ENCODE data around the gene ADORA1. TPM values are rescaled to one million over a fixed set of nuclear protein-coding genes. Genes with fewer than 3 reads are reported as not detected.

The ADORA1 gene
- total RNA-seq, 1 donor from 2014 or later: not detected

- intact Hi-C loops (cut with micrococcal nuclease): no loop called here
- H3K4me3 Mint-ChIP-seq (ENCODE audit: low read depth): no peak overlapping the region
- H3K4me1 Mint-ChIP-seq (ENCODE audit: low read depth): no peaks in the 10 kb centered on the region
- H3K27me3 Mint-ChIP-seq (ENCODE audit: low read depth): peaks cover 9% of the 10 kb centered on the region
- H3K27ac Mint-ChIP-seq: no peak overlapping the region
- no peaks in the 10 kb centered on the region for H3K36me3 Mint-ChIP-seq (ENCODE audit: low read depth)
- peaks cover 7% of the 10 kb centered on the region for H3K9me3 Mint-ChIP-seq
- no peak for DNase-seq (ENCODE audit: low spot score)
Measured at GRCh38 chr1:203099805-203100515, 27.6 kb upstream of the ADORA1 start.

- H3K27ac Mint-ChIP-seq: no peak overlapping the region
- intact Hi-C loops (cut with micrococcal nuclease): no loop called here
- H3K36me3 Mint-ChIP-seq (ENCODE audit: low read depth): no peaks in the 10 kb centered on the region
- no peaks in the 10 kb centered on the region for H3K4me1 Mint-ChIP-seq (ENCODE audit: low read depth)
- no peak overlapping the region for H3K4me3 Mint-ChIP-seq (ENCODE audit: low read depth)
- no peak for DNase-seq (ENCODE audit: low spot score)
- H3K9me3 Mint-ChIP-seq: peaks cover 2% of the 10 kb centered on the region
- H3K27me3 Mint-ChIP-seq (ENCODE audit: low read depth): peaks cover 11% of the 10 kb centered on the region
Measured at GRCh38 chr1:203100516-203100869, 27.0 kb upstream of the ADORA1 start.

GRCh38 chr1:203101813-203102634 lies 25.5 kb upstream of the ADORA1 start:
- H3K9me3 Mint-ChIP-seq: no peaks in the 10 kb centered on the region
- H3K4me3 Mint-ChIP-seq (ENCODE audit: low read depth): no peak overlapping the region
- DNase-seq (ENCODE audit: low spot score): no peak
- no peaks in the 10 kb centered on the region for H3K36me3 Mint-ChIP-seq (ENCODE audit: low read depth)
- no peaks in the 10 kb centered on the region for H3K4me1 Mint-ChIP-seq (ENCODE audit: low read depth)
- intact Hi-C loops (cut with micrococcal nuclease): no loop called here
- peaks cover 12% of the 10 kb centered on the region for H3K27me3 Mint-ChIP-seq (ENCODE audit: low read depth)
- H3K27ac Mint-ChIP-seq: no peak overlapping the region

GRCh38 chr1:203103216-203103615 lies 24.3 kb upstream of the ADORA1 start:
- Mint-ChIP-seq H3K4me3 (ENCODE audit: low read depth) (no peak overlapping the region), H3K4me1 (ENCODE audit: low read depth) (no peaks in the 10 kb centered on the region), H3K27me3 (ENCODE audit: low read depth) (peaks cover 17% of the 10 kb centered on the region), H3K9me3 (no peaks in the 10 kb centered on the region), H3K27ac (no peak overlapping the region), H3K36me3 (ENCODE audit: low read depth) (no peaks in the 10 kb centered on the region)
- intact Hi-C loops (cut with micrococcal nuclease): no loop called here
- no peak for DNase-seq (ENCODE audit: low spot score)

GRCh38 chr1:203103829-203104495 lies 23.6 kb upstream of the ADORA1 start:
- DNase-seq (ENCODE audit: low spot score): no peak
- intact Hi-C loops (cut with micrococcal nuclease): no loop called here
- no peaks in the 10 kb centered on the region for H3K4me1 Mint-ChIP-seq (ENCODE audit: low read depth)
- no peak overlapping the region for H3K27ac Mint-ChIP-seq
- H3K36me3 Mint-ChIP-seq (ENCODE audit: low read depth): no peaks in the 10 kb centered on the region
- H3K27me3 Mint-ChIP-seq (ENCODE audit: low read depth): peaks cover 24% of the 10 kb centered on the region
- no peaks in the 10 kb centered on the region for H3K9me3 Mint-ChIP-seq
- H3K4me3 Mint-ChIP-seq (ENCODE audit: low read depth): no peak overlapping the region

- DNase-seq (ENCODE audit: low spot score): no peak
- H3K4me3 Mint-ChIP-seq (ENCODE audit: low read depth): no peak overlapping the region
- H3K36me3 Mint-ChIP-seq (ENCODE audit: low read depth): no peaks in the 10 kb centered on the region
- peaks cover 31% of the 10 kb centered on the region for H3K27me3 Mint-ChIP-seq (ENCODE audit: low read depth)
- no peak overlapping the region for H3K27ac Mint-ChIP-seq
- H3K4me1 Mint-ChIP-seq (ENCODE audit: low read depth): no peaks in the 10 kb centered on the region
- intact Hi-C loops (cut with micrococcal nuclease): no loop called here
- no peaks in the 10 kb centered on the region for H3K9me3 Mint-ChIP-seq
Measured at GRCh38 chr1:203104789-203105390, 22.6 kb upstream of the ADORA1 start.

GRCh38 chr1:203112475-203112874 lies 15.1 kb upstream of the ADORA1 start:
- Mint-ChIP-seq H3K4me1 (ENCODE audit: low read depth) (no peaks in the 10 kb centered on the region), H3K36me3 (ENCODE audit: low read depth) (no peaks in the 10 kb centered on the region), H3K4me3 (ENCODE audit: low read depth) (no peak overlapping the region), H3K27me3 (ENCODE audit: low read depth) (peaks cover 34% of the 10 kb centered on the region), H3K9me3 (no peaks in the 10 kb centered on the region), H3K27ac (no peak overlapping the region)
- DNase-seq (ENCODE audit: low spot score): no peak
- intact Hi-C loops (cut with micrococcal nuclease): no loop called here

- no peaks in the 10 kb centered on the region for H3K4me1 Mint-ChIP-seq (ENCODE audit: low read depth)
Measured at GRCh38 chr1:203113308-203113707, 14.2 kb upstream of the ADORA1 start.

GRCh38 chr1:203114202-203114601 lies 13.3 kb upstream of the ADORA1 start:
- Mint-ChIP-seq H3K27me3 (ENCODE audit: low read depth) (peaks cover 32% of the 10 kb centered on the region), H3K4me1 (ENCODE audit: low read depth) (no peaks in the 10 kb centered on the region), H3K27ac (no peak overlapping the region), H3K4me3 (ENCODE audit: low read depth) (no peak overlapping the region), H3K36me3 (ENCODE audit: low read depth) (no peaks in the 10 kb centered on the region), H3K9me3 (no peaks in the 10 kb centered on the region)
- intact Hi-C loops (cut with micrococcal nuclease): no loop called here
- no peak for DNase-seq (ENCODE audit: low spot score)

More at GRCh38 chr1:203113308-203113707, 14.2 kb upstream of the ADORA1 start:
- Mint-ChIP-seq H3K9me3 (no peaks in the 10 kb centered on the region), H3K27ac (no peak overlapping the region), H3K4me3 (ENCODE audit: low read depth) (no peak overlapping the region), H3K27me3 (ENCODE audit: low read depth) (peaks cover 35% of the 10 kb centered on the region), H3K36me3 (ENCODE audit: low read depth) (no peaks in the 10 kb centered on the region)
- DNase-seq (ENCODE audit: low spot score): no peak
- intact Hi-C loops (cut with micrococcal nuclease): no loop called here

GRCh38 chr1:203116091-203116820 lies 11.3 kb upstream of the ADORA1 start:
- Mint-ChIP-seq H3K36me3 (ENCODE audit: low read depth) (no peaks in the 10 kb centered on the region), H3K9me3 (no peaks in the 10 kb centered on the region), H3K4me1 (ENCODE audit: low read depth) (no peaks in the 10 kb centered on the region), H3K4me3 (ENCODE audit: low read depth) (no peak overlapping the region), H3K27ac (no peak overlapping the region), H3K27me3 (ENCODE audit: low read depth) (peaks cover 29% of the 10 kb centered on the region)
- intact Hi-C loops (cut with micrococcal nuclease): no loop called here
- DNase-seq (ENCODE audit: low spot score): no peak

GRCh38 chr1:203117611-203118575 lies 9.6 kb upstream of the ADORA1 start:
- DNase-seq (ENCODE audit: low spot score): no peak
- intact Hi-C loops (cut with micrococcal nuclease): no loop called here
- H3K27me3 Mint-ChIP-seq (ENCODE audit: low read depth): peaks cover 33% of the 10 kb centered on the region

More at GRCh38 chr1:203117611-203118575, 9.6 kb upstream of the ADORA1 start:
- Mint-ChIP-seq H3K27ac (no peak overlapping the region), H3K4me1 (ENCODE audit: low read depth) (peaks cover 4% of the 10 kb centered on the region), H3K36me3 (ENCODE audit: low read depth) (no peaks in the 10 kb centered on the region), H3K9me3 (no peaks in the 10 kb centered on the region), H3K4me3 (ENCODE audit: low read depth) (no peak overlapping the region)

Data from activated T-helper 2 cell treated with anti-CD3 and anti-CD28 coated beads, Interferon-gamma antibody, Interleukin-2, Interleukin-4, amounts not matched to agents 10 μg/mL and 5 μg/mL and 100 μg/mL, durations not matched to agents 14 hours and 24 hours and 36 hours (primary cell).